Thoracic aorta (tissue), 2 donors: ENCODE results near the gene SLC6A9. TPM values are rescaled to one million over a fixed set of nuclear protein-coding genes. Genes with fewer than 3 reads are reported as not detected.

Experiments used
- ATAC-seq: fragments of 150-250 bp; one replicate; pipeline ENCODE4 v1.8.0; 2017; ENCODE audit warnings: low read depth; ENCODE audit not compliant: insufficient number of reproducible peaks, low FRiP score
- DNase-seq: peaks from one replicate; pipeline ENCODE4 v3.0.0-alpha.2; 2020; ENCODE audit warnings: low spot score
- H3K27ac ChIP-seq, 2 donors: fragments of 200-600 bp; sonication (generic); 1 replicate in 1 of 2; 2 replicates in 1 of 2; pipeline ENCODE4 v1.5.1; 2016; ENCODE audit warnings: mild to moderate bottlenecking in 2 of 2, moderate library complexity in 2 of 2
- H3K27me3 ChIP-seq: fragments of 200-600 bp; sonication (generic); replicated peaks from 2 replicates; pipeline ENCODE4 v1.6.0; 2016; ENCODE audit warnings: mild to moderate bottlenecking; ENCODE audit not compliant: insufficient read depth
- H3K36me3 ChIP-seq: fragments of 200-600 bp; sonication (generic); one replicate; pipeline ENCODE4 v1.5.1; 2016
- H3K4me1 ChIP-seq, 2 donors: fragments of 200-600 bp; sonication (generic); 1 replicate in 1 of 2; 2 replicates in 1 of 2; pipeline versions ENCODE4 v1.5.1 to v1.6.0; 2016; ENCODE audit warnings: low read depth in 2 of 2, mild to moderate bottlenecking in 1 of 2; ENCODE audit not compliant: control insufficient read depth in 1 of 2
- H3K4me3 ChIP-seq: fragments of 200-600 bp; sonication (generic); 2 replicates; pipeline ENCODE4 v1.5.1; 2016; ENCODE audit warnings: mild to moderate bottlenecking
- H3K9me3 ChIP-seq: fragments of 200-600 bp; sonication (generic); 2 replicates; pipeline ENCODE4 v1.5.1; 2016
- total RNA-seq, 2 donors: library from RNA; depleted of rRNA; stranded (reverse); fragments of >200 nt; gene quantifications; one replicate each; pipeline versions ENCODE4 v1.1.0 to v1.2.3, GENCODE V29; 2016
- TF ChIP-seq, protein P1 (sequence below): fragments of 200-600 bp; sonication (generic); IDR thresholded peaks from one replicate; pipeline ENCODE4 v1.5.1; 2019; ENCODE audit warnings: antibody characterized with exemption

SLC6A9 gene
- total RNA-seq, 2 donors from 2014 or later: 15.0 to 26.8 TPM

DNA sequence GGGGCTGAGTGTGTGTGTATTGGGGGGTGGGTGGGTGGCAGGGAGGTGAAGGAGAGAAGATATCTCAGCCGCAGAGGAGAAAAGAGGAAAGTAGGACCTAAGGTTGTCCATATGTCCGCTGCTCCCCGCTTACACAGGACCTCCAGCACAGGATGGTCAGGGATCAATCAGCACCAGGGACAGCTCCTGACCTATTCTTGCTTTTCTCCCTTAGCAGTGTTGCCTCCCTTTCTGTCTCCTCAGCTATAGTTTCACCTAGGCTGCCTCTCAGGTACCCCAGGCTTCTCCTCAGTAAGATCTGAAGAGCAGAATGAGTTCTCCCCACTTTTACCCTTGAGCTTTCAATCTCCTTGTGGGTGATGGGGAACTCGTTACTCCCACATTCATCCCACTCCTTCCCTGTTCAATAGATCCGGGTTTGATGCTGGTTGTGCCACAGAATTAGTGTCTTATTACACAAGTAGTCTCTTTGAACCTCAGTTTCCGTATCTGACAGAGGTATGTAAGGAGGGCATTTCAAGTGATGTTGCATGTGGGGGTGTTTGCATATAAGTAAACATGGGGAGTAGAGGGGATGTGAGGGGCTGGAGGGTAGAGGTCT, 62.8 kb downstream of the SLC6A9 start:
- no peaks in the 10 kb centered on the region for H3K9me3 ChIP-seq
- no peak overlapping the region for H3K4me3 ChIP-seq
- no peak overlapping the region for H3K27ac ChIP-seq
- H3K36me3 ChIP-seq: peaks cover 14% of the 10 kb centered on the region
- no peaks in the 10 kb centered on the region for H3K27me3 ChIP-seq
- TF ChIP-seq, protein P1, sequence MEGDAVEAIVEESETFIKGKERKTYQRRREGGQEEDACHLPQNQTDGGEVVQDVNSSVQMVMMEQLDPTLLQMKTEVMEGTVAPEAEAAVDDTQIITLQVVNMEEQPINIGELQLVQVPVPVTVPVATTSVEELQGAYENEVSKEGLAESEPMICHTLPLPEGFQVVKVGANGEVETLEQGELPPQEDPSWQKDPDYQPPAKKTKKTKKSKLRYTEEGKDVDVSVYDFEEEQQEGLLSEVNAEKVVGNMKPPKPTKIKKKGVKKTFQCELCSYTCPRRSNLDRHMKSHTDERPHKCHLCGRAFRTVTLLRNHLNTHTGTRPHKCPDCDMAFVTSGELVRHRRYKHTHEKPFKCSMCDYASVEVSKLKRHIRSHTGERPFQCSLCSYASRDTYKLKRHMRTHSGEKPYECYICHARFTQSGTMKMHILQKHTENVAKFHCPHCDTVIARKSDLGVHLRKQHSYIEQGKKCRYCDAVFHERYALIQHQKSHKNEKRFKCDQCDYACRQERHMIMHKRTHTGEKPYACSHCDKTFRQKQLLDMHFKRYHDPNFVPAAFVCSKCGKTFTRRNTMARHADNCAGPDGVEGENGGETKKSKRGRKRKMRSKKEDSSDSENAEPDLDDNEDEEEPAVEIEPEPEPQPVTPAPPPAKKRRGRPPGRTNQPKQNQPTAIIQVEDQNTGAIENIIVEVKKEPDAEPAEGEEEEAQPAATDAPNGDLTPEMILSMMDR: no peak
- ATAC-seq (no peak), DNase-seq (no peak)
- peaks cover 7 to 19% of the 10 kb centered on the region in 2 donors for H3K4me1 ChIP-seq

DNA sequence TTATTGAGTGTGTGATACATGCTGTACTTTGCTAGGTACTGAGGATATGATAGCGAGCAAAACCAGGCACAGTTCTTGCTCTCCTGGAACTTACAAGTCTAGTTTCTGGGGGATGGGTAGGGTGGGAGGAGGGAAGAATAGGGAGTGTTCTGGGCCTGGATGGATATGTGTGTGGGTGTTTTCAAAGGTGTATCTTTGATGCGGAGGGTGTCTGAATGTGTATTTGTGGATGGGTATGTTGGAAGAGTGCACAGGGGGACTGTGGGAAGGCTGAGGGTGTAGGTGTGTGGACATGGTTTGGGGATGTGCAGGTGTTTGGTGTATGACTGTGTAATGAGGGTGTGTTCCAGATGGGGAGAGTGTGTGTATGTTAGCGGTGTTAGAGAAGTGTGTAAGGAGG, 65.9 kb downstream of the SLC6A9 start:
- Histone ChIP-seq H3K27me3 (no peaks in the 10 kb centered on the region), H3K36me3 (peaks cover 27% of the 10 kb centered on the region), H3K4me3 (no peak overlapping the region), H3K4me1 (peaks cover under 1 to 9% of the 10 kb centered on the region in 2 donors), H3K27ac (no peak overlapping the region), H3K9me3 (no peaks in the 10 kb centered on the region)
- DNase-seq: no peak
- TF ChIP-seq, protein P1: no peak
- no peak for ATAC-seq

DNA sequence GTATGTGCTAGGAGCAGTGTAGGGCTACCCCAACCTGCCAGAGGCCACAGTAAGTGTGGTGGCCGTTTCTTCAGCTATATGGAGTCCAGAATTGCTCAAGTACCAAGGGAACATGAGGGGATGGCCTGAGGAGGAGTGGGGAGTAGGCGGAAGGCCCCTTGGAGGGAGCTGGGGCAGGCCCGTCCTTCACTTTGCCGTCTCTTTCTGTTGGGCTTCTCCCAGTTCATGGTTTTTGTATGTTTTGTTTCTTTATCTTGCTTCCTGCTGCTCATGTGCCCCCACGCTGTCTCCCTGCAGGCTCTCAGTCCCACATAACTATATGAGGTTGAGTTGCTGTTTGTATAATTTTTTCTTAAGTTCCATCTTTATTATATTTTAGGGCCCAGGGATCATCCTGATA, 67.4 kb downstream of the SLC6A9 start:
- Histone ChIP-seq H3K4me1 (no peaks in the 10 kb centered on the region), H3K36me3 (peaks cover 39% of the 10 kb centered on the region), H3K9me3 (no peaks in the 10 kb centered on the region), H3K27me3 (no peaks in the 10 kb centered on the region), H3K27ac (no peak overlapping the region), H3K4me3 (no peak overlapping the region)
- ATAC-seq (no peak), DNase-seq (no peak)
- TF ChIP-seq, protein P1: no peak

DNA sequence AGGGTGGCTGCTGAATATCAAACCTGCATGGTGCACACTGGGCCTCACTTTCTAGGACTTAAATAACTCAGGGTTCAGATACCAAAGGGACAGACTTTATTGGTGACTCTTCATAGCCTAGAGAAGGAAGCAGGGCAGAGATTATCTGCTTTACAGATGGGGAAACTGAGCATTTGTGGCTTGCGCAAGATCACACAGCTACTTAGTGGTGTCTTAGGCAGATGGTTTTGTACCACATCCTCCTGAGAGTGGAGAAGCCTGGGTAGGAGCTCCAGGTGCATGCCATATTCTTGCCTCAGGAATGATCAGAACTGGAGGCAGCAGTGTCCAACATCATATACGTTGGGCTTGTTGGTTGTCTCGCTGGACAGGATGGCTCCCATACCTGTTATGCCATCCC, 68.3 kb downstream of the SLC6A9 start:
- no peak for DNase-seq
- Histone ChIP-seq H3K27ac (no peak overlapping the region), H3K4me3 (no peak overlapping the region), H3K4me1 (no peaks in the 10 kb centered on the region), H3K27me3 (no peaks in the 10 kb centered on the region), H3K36me3 (peaks cover 48% of the 10 kb centered on the region), H3K9me3 (no peaks in the 10 kb centered on the region)
- TF ChIP-seq, protein P1: no peak
- no peak for ATAC-seq

DNA sequence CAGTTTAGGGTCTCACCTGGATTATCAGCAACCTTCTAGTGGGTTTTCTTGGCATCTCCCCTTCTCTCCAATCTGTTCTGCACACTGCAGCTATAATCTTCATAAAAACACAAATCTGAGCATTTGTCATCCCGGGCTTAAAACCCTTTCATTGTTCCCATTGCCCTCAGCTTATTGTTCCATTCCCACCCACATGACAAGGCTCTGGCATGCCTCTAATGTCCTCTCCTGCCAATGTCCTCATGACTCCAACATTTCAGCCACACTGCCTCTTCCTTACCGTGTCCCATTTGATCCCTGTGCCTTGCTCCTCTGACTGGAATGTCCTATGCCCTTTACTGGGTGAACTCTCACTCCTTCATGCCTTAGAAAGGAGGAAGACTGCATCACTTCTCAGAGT, 68.9 kb downstream of the SLC6A9 start:
- H3K36me3 ChIP-seq: peaks cover 51% of the 10 kb centered on the region

More for the DNA sequence above, 68.9 kb downstream of the SLC6A9 start:
- DNase-seq (no peak), ATAC-seq (no peak)
- H3K27me3 ChIP-seq: no peaks in the 10 kb centered on the region
- H3K4me3 ChIP-seq: no peak overlapping the region
- no peaks in the 10 kb centered on the region for H3K9me3 ChIP-seq
- TF ChIP-seq, protein P1: no peak
- H3K27ac ChIP-seq: no peak overlapping the region
- H3K4me1 ChIP-seq: no peaks in the 10 kb centered on the region
